Measurements from ENCODE around the gene OPTN.

DNA sequence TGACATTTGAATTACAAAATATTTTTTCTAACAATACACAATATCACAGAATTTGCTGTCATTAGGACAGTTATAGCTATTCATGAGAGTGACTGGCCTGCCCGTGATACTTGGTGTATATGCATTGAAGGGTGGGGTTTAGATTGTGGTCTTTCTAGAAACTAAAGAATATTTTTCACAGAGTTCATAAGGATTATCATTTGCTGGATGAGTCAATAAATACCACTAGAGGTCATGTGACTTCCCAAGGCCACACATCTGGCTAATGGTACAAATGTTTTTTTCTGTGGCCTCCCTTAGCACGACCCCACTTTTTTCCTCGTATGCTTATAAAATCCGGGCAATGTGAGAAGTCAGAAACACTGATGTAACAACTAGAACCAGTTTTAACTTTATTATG lies 5.2 kb downstream of the OPTN start:
- TF ChIP-seq CTCF (IDR thresholded peaks at IDR 0.05) (no peak), POLR2A (IDR thresholded peaks at IDR 0.05) (no peak)
